ENCODE data around the gene CIRBP. TPM values are rescaled to one million over a fixed set of nuclear protein-coding genes. Genes with fewer than 3 reads are reported as not detected.

Gene CIRBP
- total and polyA plus RNA-seq, 9 of the 15 experiments (the other 6 are each of a cell fraction or from before 2014, with no cell fraction given): 20.5 to 327 (median 176) TPM

DNA sequence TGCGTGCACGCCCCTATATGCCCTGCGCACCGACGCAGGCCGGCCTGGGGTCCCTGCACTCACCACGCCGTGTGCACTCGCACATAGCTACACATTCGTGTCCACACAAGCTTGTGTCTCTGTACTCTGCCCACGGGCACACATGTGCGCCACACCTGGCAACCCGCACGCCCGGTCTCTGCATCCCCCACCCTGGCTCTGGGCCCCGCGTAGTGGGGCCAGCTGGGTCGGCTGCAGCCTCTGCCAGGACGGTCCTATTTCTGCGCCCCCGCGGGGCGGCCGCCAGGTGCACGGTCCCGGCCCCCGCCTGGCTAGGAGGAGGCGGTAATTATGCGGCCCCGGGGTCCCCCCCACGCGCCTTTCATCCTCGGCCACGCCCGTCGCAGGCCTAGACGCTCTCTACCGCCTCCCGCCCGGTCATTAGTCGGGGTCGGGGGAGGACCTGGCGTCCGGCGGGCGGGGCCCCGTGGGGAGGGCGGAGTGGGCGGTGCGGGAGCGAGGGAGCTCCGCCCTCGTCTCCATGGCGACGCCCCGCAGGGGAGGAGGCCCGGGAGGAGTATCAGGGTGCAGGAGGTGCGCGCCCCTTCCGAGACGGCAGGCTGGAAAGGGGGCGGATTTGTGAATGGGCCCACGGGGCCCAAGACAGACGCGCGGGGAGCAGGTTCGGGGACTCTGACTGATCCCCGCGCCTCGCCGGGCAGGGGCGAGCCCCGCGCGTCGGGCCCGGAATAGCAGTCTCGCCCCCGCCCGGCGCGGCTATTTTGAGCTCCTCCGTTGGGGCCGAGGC lies 2.8 kb upstream of the CIRBP start (continued):
- TF ChIP-seq ZNF407 (IDR thresholded peaks at IDR 0.05; ENCODE audit: low read depth): no peak
- TF ChIP-seq TOE1 (IDR thresholded peaks at IDR 0.05; ENCODE audit: borderline replicate concordance): no peak
- 0 out of 2 replicates have a peak, but pooled peaks have one; percentile 36 for TF ChIP-seq TOE1 (CRISPR knock-in tag; IDR thresholded peaks at IDR 0.05; ENCODE audit: borderline replicate concordance, low read depth)
- no peak for TF ChIP-seq ELF1 (tag; IDR thresholded peaks at IDR 0.05)
- TF ChIP-seq, protein P1, sequence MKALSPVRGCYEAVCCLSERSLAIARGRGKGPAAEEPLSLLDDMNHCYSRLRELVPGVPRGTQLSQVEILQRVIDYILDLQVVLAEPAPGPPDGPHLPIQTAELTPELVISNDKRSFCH (CRISPR knock-in tag; IDR thresholded peaks at IDR 0.05): no peak
- TF ChIP-seq, protein P1 (tag; IDR thresholded peaks at IDR 0.05): 0 out of 2 replicates have a peak, but pooled peaks have one; percentile 22
- TF ChIP-seq NCOR1 (IDR thresholded peaks at IDR 0.05): peak; percentile 36; the same call in 1 of the 2 replicates
- TF ChIP-seq ZNF23 (CRISPR knock-in tag; IDR thresholded peaks at IDR 0.05): no peak
- no peak for TF ChIP-seq ZNF584 (CRISPR knock-in tag; IDR thresholded peaks at IDR 0.05; ENCODE audit: low read depth)
- TF ChIP-seq CREB1 (IDR thresholded peaks at IDR 0.05): peak; percentile 86
- peak; percentile 77 for TF ChIP-seq CREB1 (CRISPR knock-in tag; IDR thresholded peaks at IDR 0.05)
- TF ChIP-seq, protein P2, sequence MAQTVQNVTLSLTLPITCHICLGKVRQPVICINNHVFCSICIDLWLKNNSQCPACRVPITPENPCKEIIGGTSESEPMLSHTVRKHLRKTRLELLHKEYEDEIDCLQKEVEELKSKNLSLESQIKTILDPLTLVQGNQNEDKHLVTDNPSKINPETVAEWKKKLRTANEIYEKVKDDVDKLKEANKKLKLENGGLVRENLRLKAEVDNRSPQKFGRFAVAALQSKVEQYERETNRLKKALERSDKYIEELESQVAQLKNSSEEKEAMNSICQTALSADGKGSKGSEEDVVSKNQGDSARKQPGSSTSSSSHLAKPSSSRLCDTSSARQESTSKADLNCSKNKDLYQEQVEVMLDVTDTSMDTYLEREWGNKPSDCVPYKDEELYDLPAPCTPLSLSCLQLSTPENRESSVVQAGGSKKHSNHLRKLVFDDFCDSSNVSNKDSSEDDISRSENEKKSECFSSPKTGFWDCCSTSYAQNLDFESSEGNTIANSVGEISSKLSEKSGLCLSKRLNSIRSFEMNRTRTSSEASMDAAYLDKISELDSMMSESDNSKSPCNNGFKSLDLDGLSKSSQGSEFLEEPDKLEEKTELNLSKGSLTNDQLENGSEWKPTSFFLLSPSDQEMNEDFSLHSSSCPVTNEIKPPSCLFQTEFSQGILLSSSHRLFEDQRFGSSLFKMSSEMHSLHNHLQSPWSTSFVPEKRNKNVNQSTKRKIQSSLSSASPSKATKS (CRISPR knock-in tag; IDR thresholded peaks at IDR 0.05): no peak
- TF ChIP-seq, protein P3, sequence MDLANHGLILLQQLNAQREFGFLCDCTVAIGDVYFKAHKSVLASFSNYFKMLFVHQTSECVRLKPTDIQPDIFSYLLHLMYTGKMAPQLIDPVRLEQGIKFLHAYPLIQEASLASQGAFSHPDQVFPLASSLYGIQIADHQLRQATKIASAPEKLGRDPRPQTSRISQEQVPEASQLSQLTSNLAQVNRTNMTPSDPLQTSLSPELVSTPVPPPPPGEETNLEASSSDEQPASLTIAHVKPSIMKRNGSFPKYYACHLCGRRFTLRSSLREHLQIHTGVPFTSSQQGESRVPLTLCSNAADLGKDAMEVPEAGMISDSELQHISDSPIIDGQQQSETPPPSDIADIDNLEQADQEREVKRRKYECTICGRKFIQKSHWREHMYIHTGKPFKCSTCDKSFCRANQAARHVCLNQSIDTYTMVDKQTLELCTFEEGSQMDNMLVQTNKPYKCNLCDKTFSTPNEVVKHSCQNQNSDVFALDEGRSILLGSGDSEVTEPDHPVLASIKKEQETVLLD (IDR thresholded peaks at IDR 0.05): no peak
- 0 out of 2 replicates have a peak, but pooled peaks have one; percentile 40 for TF ChIP-seq MBD2 (IDR thresholded peaks at IDR 0.05; ENCODE audit: borderline replicate concordance, low read depth)

Data from K562 (cell line).